K562 (cell line): ENCODE results near the gene DNAAF3. TPM values are rescaled to one million over a fixed set of nuclear protein-coding genes. Genes with fewer than 3 reads are reported as not detected.

ENCODE experiments used
- CBFB ChIP-seq: sonication (generic); formaldehyde crosslinking; IDR thresholded peaks from 2 replicates; pipeline ENCODE4 v1.4.0; 2020; ENCODE audit warnings: mild to moderate bottlenecking, missing genetic modification reagents
- GABPB2 ChIP-seq: fragments of 250-450 bp; sonication (Bioruptor Pico); conservative IDR thresholded peaks from 2 replicates; pipeline ENCODE4 v1.5.1; 2021; ENCODE audit warnings: mild to moderate bottlenecking
- GTF2A2 ChIP-seq: IDR thresholded peaks from 2 replicates; pipeline ENCODE4 v1.6.1; 2016; ENCODE audit warnings: mild to moderate bottlenecking, missing genetic modification characterization, missing compliant biosample characterization
- HMG20B ChIP-seq: fragments of 250-450 bp; sonication (Bioruptor Pico); IDR thresholded peaks from 2 replicates; pipeline ENCODE4 v1.5.0; 2021; ENCODE audit warnings: mild to moderate bottlenecking
- HOXB6 ChIP-seq: fragments of 250-450 bp; sonication (Bioruptor Pico); IDR thresholded peaks from 2 replicates; pipeline ENCODE4 v1.5.1; 2022; ENCODE audit warnings: mild to moderate bottlenecking, borderline replicate concordance
- MED1 ChIP-seq: sonication (generic); formaldehyde crosslinking; IDR thresholded peaks from 2 replicates; pipeline ENCODE4 v1.8.1; 2023; ENCODE audit warnings: missing genetic modification reagents, borderline replicate concordance
- MIER1 ChIP-seq: fragments of 450-650 bp; IDR thresholded peaks from 2 replicates; pipeline ENCODE4 v1.6.1; 2016; ENCODE audit warnings: antibody characterized with exemption, mild to moderate bottlenecking, low read depth
- NBN ChIP-seq: fragments of 450-650 bp; IDR thresholded peaks from 2 replicates; pipeline ENCODE4 v1.6.1; 2016; ENCODE audit warnings: low read depth, mild to moderate bottlenecking
- PTTG1 ChIP-seq: fragments of 450-650 bp; IDR thresholded peaks from 2 replicates; pipeline ENCODE4 v1.6.1; 2016; ENCODE audit warnings: low read depth, mild to moderate bottlenecking, missing genetic modification characterization, missing compliant biosample characterization
- PURB ChIP-seq: sonication (generic); formaldehyde crosslinking; IDR thresholded peaks from 2 replicates; pipeline ENCODE4 v1.9.0; 2021; ENCODE audit warnings: low read depth, mild to moderate bottlenecking, missing genetic modification reagents
- RERE ChIP-seq: sonication (generic); formaldehyde crosslinking; IDR thresholded peaks from 2 replicates; pipeline ENCODE4 v1.8.0; 2023; ENCODE audit warnings: missing genetic modification reagents, mild to moderate bottlenecking, borderline replicate concordance
- RFX1 ChIP-seq: fragments of 450-650 bp; IDR thresholded peaks from 2 replicates; pipeline ENCODE4 v1.6.1; 2016; ENCODE audit warnings: mild to moderate bottlenecking, moderate library complexity
- SRSF7 ChIP-seq: fragments of 200-400 bp; formaldehyde crosslinking; optimal IDR thresholded peaks from 2 replicates; pipeline ENCODE3; 2017; ENCODE audit warnings: mild to moderate bottlenecking, low read depth, low read length
- STAT5A ChIP-seq: IDR thresholded peaks from 2 replicates; pipeline ENCODE4 v1.6.1; 2012; ENCODE audit warnings: low read length, inconsistent platforms, borderline replicate concordance
- U2AF2 ChIP-seq: fragments of 200-400 bp; formaldehyde crosslinking; optimal IDR thresholded peaks from 2 replicates; pipeline ENCODE3; 2017; ENCODE audit warnings: low read depth, mild to moderate bottlenecking, low read length
- WHSC1 ChIP-seq: IDR thresholded peaks from one replicate; pipeline ENCODE4 v1.6.1; 2012; ENCODE audit warnings: low read length, control low read depth, inconsistent platforms
- ZNF436 ChIP-seq: fragments of 250-450, 450-650 bp; sonication (Bioruptor Pico); formaldehyde crosslinking; IDR thresholded peaks from 2 replicates; pipeline ENCODE4 v1.7.0; 2020; ENCODE audit warnings: mild to moderate bottlenecking
- ZNF75A ChIP-seq: fragments of 450-650 bp; formaldehyde crosslinking; IDR thresholded peaks from 2 replicates; pipeline ENCODE4 v1.4.0; 2020; ENCODE audit warnings: mild to moderate bottlenecking
- polyA plus RNA-seq, 8 experiments: library from polyadenylated mRNA; depleted of rRNA in 4 of 8; stranded (reverse) in 5 of 8; unstranded in 3 of 8; fragments of >200 nt; fragmentation: Nextera tagmentation in 2 of 8; fragmentation: Illumina TruSeq in 1 of 8; extraction: Ambion mirVana in 2 of 8; extraction: Trizol in 1 of 8; gene quantifications; 2 replicates each; pipeline versions ENCODE4 v1.2.1 to v1.2.3, GENCODE V29; 2011 to 2014; ENCODE audit warnings: inconsistent platforms in 1 of 8, missing spikeins in 1 of 8
- total RNA-seq, 7 experiments: library from RNA; depleted of rRNA in 6 of 7; stranded (reverse); fragments of >200 nt in 6 of 7; fragmentation: Illumina TruSeq in 2 of 7; extraction: Trizol in 2 of 7; gene quantifications; 2 replicates each; pipeline versions ENCODE4 v1.2.1 to v1.2.3, GENCODE V29; 2011 to 2021; ENCODE audit warnings: low replicate concordance in 1 of 7
- TF ChIP-seq, protein P1 (sequence below), 2 experiments: IDR thresholded peaks; 2 replicates each; pipeline ENCODE4 v1.6.1; 2011; ENCODE audit warnings: borderline replicate concordance in 1 of 2, control low read depth in 1 of 2, low read depth in 1 of 2, low read length in 1 of 2, mild to moderate bottlenecking in 1 of 2, mixed read lengths in 1 of 2, moderate library complexity in 1 of 2; ENCODE audit not compliant: insufficient read depth in 1 of 2, insufficient read length in 1 of 2, poor library complexity in 1 of 2, severe bottlenecking in 1 of 2; ENCODE audit errors: extremely low read depth in 1 of 2
- TF ChIP-seq, protein P2 (sequence below): sonication (generic); formaldehyde crosslinking; IDR thresholded peaks from 2 replicates; pipeline ENCODE4 v1.8.0; 2022; ENCODE audit warnings: mild to moderate bottlenecking, missing genetic modification reagents, borderline replicate concordance

Gene DNAAF3
- total and polyA plus RNA-seq, 9 of the 15 experiments (the other 6 are each of a cell fraction or from before 2014, with no cell fraction given) = 21.6 to 61.5 (median 43.0) TPM

DNA sequence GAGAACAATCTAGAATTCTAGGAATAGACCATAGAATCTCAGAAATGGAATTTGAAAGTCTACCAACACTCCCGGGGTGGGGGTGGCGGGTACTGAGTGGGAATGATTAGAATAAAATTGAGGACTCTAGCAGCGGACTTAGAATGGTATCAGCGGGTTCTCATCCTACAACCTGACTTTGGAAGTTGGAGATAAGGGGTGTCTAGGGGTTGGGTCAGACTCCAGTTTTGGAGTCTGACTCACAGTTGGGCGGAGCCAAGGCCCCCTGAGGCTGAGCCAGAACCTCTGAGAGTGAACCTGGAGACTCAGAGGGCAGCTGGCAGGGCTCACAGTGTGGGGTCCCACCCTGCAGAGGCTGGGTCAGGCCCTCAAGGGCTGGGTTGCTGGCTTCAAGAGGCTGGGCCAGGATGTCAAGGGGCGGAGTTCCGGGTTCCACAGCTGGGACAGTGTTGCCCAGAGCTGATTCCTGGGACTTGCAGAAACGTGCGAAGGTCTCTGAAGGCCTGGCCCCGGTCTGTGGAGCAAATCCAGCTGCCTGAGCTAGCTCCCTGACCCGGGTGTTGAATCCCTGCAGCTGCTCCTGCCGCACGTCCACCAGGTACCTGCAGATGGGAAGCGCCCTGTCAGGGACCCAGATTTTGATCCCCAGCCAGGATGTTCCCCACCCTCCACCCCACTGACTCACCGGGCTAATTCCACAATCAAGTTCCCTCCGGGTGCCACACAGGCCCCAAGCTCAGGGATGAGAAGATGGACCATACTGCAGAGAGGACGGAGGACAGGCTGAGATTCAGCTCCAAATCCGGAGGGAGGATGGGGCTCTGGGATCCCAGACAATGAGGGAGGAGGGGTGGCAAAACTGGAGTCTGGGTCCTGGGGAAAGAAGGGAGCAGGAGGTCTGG, 7.3 kb downstream of the DNAAF3 start (continued):
- TF ChIP-seq RERE (no peak), RFX1 (no peak), CBFB (CRISPR knock-in tag) (no peak), HMG20B (CRISPR knock-in tag) (no peak), U2AF2 (no peak), SRSF7 (no peak), ZNF436 (CRISPR knock-in tag) (no peak), MIER1 (no peak), PTTG1 (no peak), HOXB6 (no peak), ZNF75A (CRISPR knock-in tag) (no peak), STAT5A (peak; percentile 66; the same call in 1 of the 2 replicates), MED1 (CRISPR knock-in tag) (no peak), PURB (CRISPR knock-in tag) (no peak), WHSC1 (no peak), NBN (no peak), GTF2A2 (tag) (no peak), GABPB2 (CRISPR knock-in tag) (no peak)
- TF ChIP-seq, protein P1, sequence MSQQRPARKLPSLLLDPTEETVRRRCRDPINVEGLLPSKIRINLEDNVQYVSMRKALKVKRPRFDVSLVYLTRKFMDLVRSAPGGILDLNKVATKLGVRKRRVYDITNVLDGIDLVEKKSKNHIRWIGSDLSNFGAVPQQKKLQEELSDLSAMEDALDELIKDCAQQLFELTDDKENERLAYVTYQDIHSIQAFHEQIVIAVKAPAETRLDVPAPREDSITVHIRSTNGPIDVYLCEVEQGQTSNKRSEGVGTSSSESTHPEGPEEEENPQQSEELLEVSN (IDR thresholded peaks at IDR 0.05; ENCODE audit: borderline replicate concordance in 1 of 2, extremely low read depth in 1 of 2, insufficient read depth in 1 of 2, insufficient read length in 1 of 2, low read depth in 1 of 2, low read length in 1 of 2, poor library complexity in 1 of 2, severe bottlenecking in 1 of 2) = peak in 1 of 2 experiments; percentile 11
- TF ChIP-seq, protein P2, sequence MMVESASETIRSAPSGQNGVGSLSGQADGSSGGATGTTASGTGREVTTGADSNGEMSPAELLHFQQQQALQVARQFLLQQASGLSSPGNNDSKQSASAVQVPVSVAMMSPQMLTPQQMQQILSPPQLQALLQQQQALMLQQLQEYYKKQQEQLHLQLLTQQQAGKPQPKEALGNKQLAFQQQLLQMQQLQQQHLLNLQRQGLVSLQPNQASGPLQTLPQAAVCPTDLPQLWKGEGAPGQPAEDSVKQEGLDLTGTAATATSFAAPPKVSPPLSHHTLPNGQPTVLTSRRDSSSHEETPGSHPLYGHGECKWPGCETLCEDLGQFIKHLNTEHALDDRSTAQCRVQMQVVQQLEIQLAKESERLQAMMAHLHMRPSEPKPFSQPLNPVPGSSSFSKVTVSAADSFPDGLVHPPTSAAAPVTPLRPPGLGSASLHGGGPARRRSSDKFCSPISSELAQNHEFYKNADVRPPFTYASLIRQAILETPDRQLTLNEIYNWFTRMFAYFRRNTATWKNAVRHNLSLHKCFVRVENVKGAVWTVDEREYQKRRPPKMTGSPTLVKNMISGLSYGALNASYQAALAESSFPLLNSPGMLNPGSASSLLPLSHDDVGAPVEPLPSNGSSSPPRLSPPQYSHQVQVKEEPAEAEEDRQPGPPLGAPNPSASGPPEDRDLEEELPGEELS (CRISPR knock-in tag) = no peak
